ENCODE data around the gene CTCFL.

DNA sequence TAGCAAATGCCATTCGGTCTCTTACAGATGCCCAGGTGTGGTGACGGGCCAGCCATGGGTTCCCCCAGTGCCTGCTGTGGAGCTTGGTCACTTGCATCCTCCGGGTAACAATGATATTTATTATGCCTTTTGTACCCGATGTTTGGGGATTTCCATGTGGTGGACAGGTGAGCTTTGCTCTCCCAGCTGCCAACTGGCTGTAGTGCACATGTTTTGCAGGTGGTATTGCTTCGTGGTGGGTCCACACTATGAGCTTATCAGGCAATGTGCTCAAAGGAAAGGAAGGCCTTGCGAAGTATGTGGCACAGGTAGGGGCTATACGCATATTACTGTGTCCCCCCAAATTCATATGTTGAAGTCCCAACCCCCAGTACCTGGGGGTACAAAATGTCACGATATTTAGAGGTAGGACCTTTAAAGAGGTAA lies 4.2 kb upstream of the CTCFL start:
- TF ChIP-seq EZH2phosphoT487 (IDR thresholded peaks at IDR 0.05; ENCODE audit: borderline replicate concordance, low read length) = no peak
- TF ChIP-seq, protein P1, sequence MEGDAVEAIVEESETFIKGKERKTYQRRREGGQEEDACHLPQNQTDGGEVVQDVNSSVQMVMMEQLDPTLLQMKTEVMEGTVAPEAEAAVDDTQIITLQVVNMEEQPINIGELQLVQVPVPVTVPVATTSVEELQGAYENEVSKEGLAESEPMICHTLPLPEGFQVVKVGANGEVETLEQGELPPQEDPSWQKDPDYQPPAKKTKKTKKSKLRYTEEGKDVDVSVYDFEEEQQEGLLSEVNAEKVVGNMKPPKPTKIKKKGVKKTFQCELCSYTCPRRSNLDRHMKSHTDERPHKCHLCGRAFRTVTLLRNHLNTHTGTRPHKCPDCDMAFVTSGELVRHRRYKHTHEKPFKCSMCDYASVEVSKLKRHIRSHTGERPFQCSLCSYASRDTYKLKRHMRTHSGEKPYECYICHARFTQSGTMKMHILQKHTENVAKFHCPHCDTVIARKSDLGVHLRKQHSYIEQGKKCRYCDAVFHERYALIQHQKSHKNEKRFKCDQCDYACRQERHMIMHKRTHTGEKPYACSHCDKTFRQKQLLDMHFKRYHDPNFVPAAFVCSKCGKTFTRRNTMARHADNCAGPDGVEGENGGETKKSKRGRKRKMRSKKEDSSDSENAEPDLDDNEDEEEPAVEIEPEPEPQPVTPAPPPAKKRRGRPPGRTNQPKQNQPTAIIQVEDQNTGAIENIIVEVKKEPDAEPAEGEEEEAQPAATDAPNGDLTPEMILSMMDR (IDR thresholded peaks at IDR 0.05; ENCODE audit: low read depth, low read length, poor library complexity, severe bottlenecking) = no peak
